K562 (cell line): ENCODE results near the gene OTOR. TPM values are rescaled to one million over a fixed set of nuclear protein-coding genes. Genes with fewer than 3 reads are reported as not detected.

Source experiments
- ETV1 ChIP-seq: fragments of 450-650 bp; conservative IDR thresholded peaks from 2 replicates; pipeline ENCODE4 v1.6.1; 2016; ENCODE audit warnings: missing genetic modification characterization, control low read depth, low read depth, missing compliant biosample characterization
- FOSL1 ChIP-seq: fragments of 200-800 bp; sonication (Bioruptor generic); conservative IDR thresholded peaks from 2 replicates; pipeline ENCODE4 v1.6.1; 2016; ENCODE audit warnings: missing genetic modification characterization, missing compliant biosample characterization
- HMGN3 ChIP-seq: IDR thresholded peaks from 2 replicates; pipeline ENCODE4 v1.6.1; 2011; ENCODE audit warnings: borderline replicate concordance, low read depth, mild to moderate bottlenecking, mixed read lengths, low read length; ENCODE audit not compliant: insufficient read length; ENCODE audit errors: extremely low read depth
- ZFP30 ChIP-seq: fragments of 250-450 bp; sonication (Bioruptor Pico); IDR thresholded peaks from 2 replicates; pipeline ENCODE4 v1.8.0; 2022; ENCODE audit warnings: moderate library complexity, mild to moderate bottlenecking, inconsistent platforms, borderline replicate concordance
- ZNF586 ChIP-seq: fragments of 450-650 bp; formaldehyde crosslinking; conservative IDR thresholded peaks from 2 replicates; pipeline ENCODE4 v1.4.0; 2020; ENCODE audit warnings: mild to moderate bottlenecking, moderate library complexity
- polyA plus RNA-seq, 8 experiments: library from polyadenylated mRNA; depleted of rRNA in 4 of 8; stranded (reverse) in 5 of 8; unstranded in 3 of 8; fragments of >200 nt; fragmentation: Nextera tagmentation in 2 of 8; fragmentation: Illumina TruSeq in 1 of 8; extraction: Ambion mirVana in 2 of 8; extraction: Trizol in 1 of 8; gene quantifications; 2 replicates each; pipeline versions ENCODE4 v1.2.1 to v1.2.3, GENCODE V29; 2011 to 2014; ENCODE audit warnings: inconsistent platforms in 1 of 8, missing spikeins in 1 of 8
- total RNA-seq, 7 experiments: library from RNA; depleted of rRNA in 6 of 7; stranded (reverse); fragments of >200 nt in 6 of 7; fragmentation: Illumina TruSeq in 2 of 7; extraction: Trizol in 2 of 7; gene quantifications; 2 replicates each; pipeline versions ENCODE4 v1.2.1 to v1.2.3, GENCODE V29; 2011 to 2021; ENCODE audit warnings: low replicate concordance in 1 of 7
- TF ChIP-seq, protein P1 (sequence below): fragments of 450-650 bp; formaldehyde crosslinking; IDR thresholded peaks from 2 replicates; pipeline ENCODE4 v1.4.0; 2020; ENCODE audit warnings: mild to moderate bottlenecking
- TF ChIP-seq, protein P2 (sequence below): fragments of 450-650 bp; IDR thresholded peaks from 2 replicates; pipeline ENCODE4 v1.6.1; 2018; ENCODE audit not compliant: partially characterized antibody
- TF ChIP-seq, protein P3 (sequence below): sonication (generic); IDR thresholded peaks from 2 replicates; pipeline ENCODE4 v1.6.1; 2016

OTOR gene
- total and polyA plus RNA-seq, 9 of the 15 experiments (the other 6 are each of a cell fraction or from before 2014, with no cell fraction given), result not detected

DNA sequence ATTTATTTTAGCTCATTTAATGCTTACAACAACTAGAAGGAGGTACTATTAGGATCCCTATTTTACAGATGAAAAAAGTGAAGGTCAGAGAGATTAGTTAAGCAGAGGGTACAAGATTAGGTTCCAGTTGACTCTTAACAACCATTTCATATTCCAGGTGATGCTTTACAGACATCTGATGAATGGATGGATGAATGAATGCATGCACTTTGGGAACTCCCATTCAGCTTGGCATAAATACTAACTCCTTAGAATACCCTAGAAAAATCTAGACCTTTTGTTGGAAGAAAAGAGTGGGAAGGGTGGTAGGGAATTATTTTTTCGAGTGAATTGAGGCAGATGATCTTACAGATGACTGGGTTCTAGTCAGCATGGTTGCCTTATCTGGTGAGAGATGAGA, 19.1 kb upstream of the OTOR start (continued):
- TF ChIP-seq, protein P1, sequence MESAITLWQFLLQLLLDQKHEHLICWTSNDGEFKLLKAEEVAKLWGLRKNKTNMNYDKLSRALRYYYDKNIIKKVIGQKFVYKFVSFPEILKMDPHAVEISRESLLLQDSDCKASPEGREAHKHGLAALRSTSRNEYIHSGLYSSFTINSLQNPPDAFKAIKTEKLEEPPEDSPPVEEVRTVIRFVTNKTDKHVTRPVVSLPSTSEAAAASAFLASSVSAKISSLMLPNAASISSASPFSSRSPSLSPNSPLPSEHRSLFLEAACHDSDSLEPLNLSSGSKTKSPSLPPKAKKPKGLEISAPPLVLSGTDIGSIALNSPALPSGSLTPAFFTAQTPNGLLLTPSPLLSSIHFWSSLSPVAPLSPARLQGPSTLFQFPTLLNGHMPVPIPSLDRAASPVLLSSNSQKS, result no peak
- TF ChIP-seq ZFP30 (CRISPR knock-in tag) (no peak), HMGN3 (no peak), FOSL1 (no peak), ETV1 (tag) (no peak), ZNF586 (CRISPR knock-in tag) (no peak)
- TF ChIP-seq, protein P2, sequence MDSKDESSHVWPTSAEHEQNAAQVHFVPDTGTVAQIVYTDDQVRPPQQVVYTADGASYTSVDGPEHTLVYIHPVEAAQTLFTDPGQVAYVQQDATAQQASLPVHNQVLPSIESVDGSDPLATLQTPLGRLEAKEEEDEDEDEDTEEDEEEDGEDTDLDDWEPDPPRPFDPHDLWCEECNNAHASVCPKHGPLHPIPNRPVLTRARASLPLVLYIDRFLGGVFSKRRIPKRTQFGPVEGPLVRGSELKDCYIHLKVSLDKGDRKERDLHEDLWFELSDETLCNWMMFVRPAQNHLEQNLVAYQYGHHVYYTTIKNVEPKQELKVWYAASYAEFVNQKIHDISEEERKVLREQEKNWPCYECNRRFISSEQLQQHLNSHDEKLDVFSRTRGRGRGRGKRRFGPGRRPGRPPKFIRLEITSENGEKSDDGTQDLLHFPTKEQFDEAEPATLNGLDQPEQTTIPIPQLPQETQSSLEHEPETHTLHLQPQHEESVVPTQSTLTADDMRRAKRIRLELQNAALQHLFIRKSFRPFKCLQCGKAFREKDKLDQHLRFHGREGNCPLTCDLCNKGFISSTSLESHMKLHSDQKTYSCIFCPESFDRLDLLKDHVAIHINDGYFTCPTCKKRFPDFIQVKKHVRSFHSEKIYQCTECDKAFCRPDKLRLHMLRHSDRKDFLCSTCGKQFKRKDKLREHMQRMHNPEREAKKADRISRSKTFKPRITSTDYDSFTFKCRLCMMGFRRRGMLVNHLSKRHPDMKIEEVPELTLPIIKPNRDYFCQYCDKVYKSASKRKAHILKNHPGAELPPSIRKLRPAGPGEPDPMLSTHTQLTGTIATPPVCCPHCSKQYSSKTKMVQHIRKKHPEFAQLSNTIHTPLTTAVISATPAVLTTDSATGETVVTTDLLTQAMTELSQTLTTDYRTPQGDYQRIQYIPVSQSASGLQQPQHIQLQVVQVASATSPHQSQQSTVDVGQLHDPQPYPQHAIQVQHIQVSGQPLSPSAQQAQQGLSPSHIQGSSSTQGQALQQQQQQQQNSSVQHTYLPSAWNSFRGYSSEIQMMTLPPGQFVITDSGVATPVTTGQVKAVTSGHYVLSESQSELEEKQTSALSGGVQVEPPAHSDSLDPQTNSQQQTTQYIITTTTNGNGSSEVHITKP, result no peak
- TF ChIP-seq, protein P3, sequence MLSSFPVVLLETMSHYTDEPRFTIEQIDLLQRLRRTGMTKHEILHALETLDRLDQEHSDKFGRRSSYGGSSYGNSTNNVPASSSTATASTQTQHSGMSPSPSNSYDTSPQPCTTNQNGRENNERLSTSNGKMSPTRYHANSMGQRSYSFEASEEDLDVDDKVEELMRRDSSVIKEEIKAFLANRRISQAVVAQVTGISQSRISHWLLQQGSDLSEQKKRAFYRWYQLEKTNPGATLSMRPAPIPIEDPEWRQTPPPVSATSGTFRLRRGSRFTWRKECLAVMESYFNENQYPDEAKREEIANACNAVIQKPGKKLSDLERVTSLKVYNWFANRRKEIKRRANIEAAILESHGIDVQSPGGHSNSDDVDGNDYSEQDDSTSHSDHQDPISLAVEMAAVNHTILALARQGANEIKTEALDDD, result no peak
- TF ChIP-seq, all 486 proteins: peak for 0
